Measurements from ENCODE around the gene ZRANB3. TPM values are rescaled to one million over a fixed set of nuclear protein-coding genes. Genes with fewer than 3 reads are reported as not detected.

The ZRANB3 gene
- total RNA-seq, 1 experiment from 2014 or later, result 17.1 TPM

DNA sequence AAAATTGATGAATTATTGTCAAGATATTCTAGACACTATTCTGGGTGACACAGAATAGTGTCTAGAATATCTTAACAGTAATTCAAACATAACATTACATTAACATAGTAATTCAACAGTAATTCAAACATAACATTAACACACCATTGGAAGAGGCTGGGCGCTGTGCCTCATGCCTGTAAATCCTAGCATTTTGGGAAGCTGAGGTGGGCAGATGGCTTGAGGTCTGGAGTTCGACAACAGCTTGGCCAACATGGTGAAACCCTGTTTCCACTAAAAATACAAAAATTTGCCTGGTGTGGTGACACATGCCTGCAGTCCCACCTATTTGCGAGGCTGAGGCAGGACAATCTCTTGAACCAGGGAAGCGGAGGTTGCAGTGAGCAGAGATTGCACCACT, 195.8 kb downstream of the ZRANB3 start:
- no peak for DNase-seq (ENCODE audit: low spot score)
- no TSS peak for BruUV-seq (replicated peaks)
- intact Hi-C loops (cut with micrococcal nuclease; ENCODE audit: unreplicated experiment), result no loop called here
- Histone ChIP-seq H3K27me3 (replicated peaks; ENCODE audit: insufficient read depth, low read depth, low read length, poor library complexity) (no peaks in the 10 kb centered on the region), H3K27ac (ENCODE audit: low read depth, low read length, poor library complexity, severe bottlenecking) (no peak overlapping the region), H3K4me3 (ENCODE audit: low read depth, low read length, poor library complexity, severe bottlenecking) (no peak overlapping the region), H3K4me1 (ENCODE audit: insufficient read depth, low read length, poor library complexity, severe bottlenecking) (no peaks in the 10 kb centered on the region), H3K36me3 (ENCODE audit: insufficient read depth, low read length, poor library complexity, severe bottlenecking) (no peaks in the 10 kb centered on the region), H3K9me3 (ENCODE audit: low read depth, low read length, poor library complexity, severe bottlenecking) (no peaks in the 10 kb centered on the region)
- TF ChIP-seq CTCF (conservative IDR thresholded peaks at IDR 0.05; ENCODE audit: low read depth, low read length) (no peak), EZH2 (IDR thresholded peaks at IDR 0.05; ENCODE audit: borderline replicate concordance, low read depth, low read length, poor library complexity, severe bottlenecking) (no peak)
- ChIA-PET CTCF (no interaction called here), POLR2A (ENCODE audit: low non-redundant PET) (no interaction called here)

GRCh38 chr2:135327146-135327545, 203.9 kb downstream of the ZRANB3 start:
- TF ChIP-seq CTCF (conservative IDR thresholded peaks at IDR 0.05; ENCODE audit: low read depth, low read length) (no peak), EZH2 (IDR thresholded peaks at IDR 0.05; ENCODE audit: borderline replicate concordance, low read depth, low read length, poor library complexity, severe bottlenecking) (no peak)
- intact Hi-C loops (cut with micrococcal nuclease; ENCODE audit: unreplicated experiment), result no loop called here
- no peak overlapping the region for H3K4me3 ChIP-seq (ENCODE audit: low read depth, low read length, poor library complexity, severe bottlenecking)
- ChIA-PET POLR2A (ENCODE audit: low non-redundant PET) (interaction anchor here (0.7 kb wide), 1 partner anchor 40 kb away, joined by 3 read pairs; no protein-coding TSS in a partner anchor), CTCF (no interaction called here)
- no peaks in the 10 kb centered on the region for H3K27me3 ChIP-seq (replicated peaks; ENCODE audit: insufficient read depth, low read depth, low read length, poor library complexity)
- H3K9me3 ChIP-seq (ENCODE audit: low read depth, low read length, poor library complexity, severe bottlenecking), result no peaks in the 10 kb centered on the region
- no peak for DNase-seq (ENCODE audit: low spot score)
- no TSS peak for BruUV-seq (replicated peaks)
- H3K4me1 ChIP-seq (ENCODE audit: insufficient read depth, low read length, poor library complexity, severe bottlenecking), result no peaks in the 10 kb centered on the region
- H3K27ac ChIP-seq (ENCODE audit: low read depth, low read length, poor library complexity, severe bottlenecking), result no peak overlapping the region
- H3K36me3 ChIP-seq (ENCODE audit: insufficient read depth, low read length, poor library complexity, severe bottlenecking), result no peaks in the 10 kb centered on the region

DNA sequence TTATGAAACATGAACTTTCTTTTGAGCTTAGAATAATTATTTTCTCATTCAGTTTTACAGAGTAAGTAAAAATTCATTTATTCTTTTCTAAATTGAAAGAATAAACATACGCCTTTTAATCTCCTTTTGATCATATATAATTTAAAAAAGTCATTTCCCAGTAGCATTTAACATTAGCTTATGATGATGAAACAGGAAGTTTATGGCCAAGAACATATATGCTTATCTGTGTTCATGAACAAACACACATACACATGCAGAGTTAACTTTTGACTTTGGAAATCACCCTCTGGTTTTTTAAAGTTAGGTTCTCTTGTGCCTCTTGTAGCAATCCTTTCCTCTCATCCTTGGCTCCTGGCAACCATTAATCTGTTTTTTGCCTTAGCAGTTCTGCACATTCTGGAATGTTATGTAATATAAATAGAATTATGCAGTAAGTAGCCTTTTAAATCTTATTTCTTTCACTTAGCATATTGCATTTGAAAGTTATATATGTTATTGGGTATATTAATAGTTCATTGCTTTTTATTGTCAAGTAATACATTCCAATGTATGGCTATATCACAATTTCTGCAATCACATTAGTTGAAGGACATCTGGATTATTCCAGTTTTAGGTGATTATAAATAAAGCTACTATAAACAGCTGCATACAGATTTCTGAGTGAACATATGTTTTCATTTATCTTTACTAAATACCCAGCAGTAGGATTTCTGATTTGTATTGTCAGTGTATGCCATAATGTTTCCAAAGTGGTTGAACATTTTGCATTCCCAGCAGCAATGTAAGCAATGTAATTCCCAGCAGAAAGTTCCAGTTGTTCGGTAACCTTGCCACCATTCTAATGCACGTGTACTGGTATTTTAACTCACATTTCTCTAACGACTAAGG, 210.3 kb downstream of the ZRANB3 start:
- TF ChIP-seq CTCF (conservative IDR thresholded peaks at IDR 0.05; ENCODE audit: low read depth, low read length) (no peak), EZH2 (IDR thresholded peaks at IDR 0.05; ENCODE audit: borderline replicate concordance, low read depth, low read length, poor library complexity, severe bottlenecking) (no peak)
- Histone ChIP-seq H3K36me3 (ENCODE audit: insufficient read depth, low read length, poor library complexity, severe bottlenecking) (no peaks in the 10 kb centered on the region), H3K27ac (ENCODE audit: low read depth, low read length, poor library complexity, severe bottlenecking) (no peak overlapping the region), H3K4me1 (ENCODE audit: insufficient read depth, low read length, poor library complexity, severe bottlenecking) (no peaks in the 10 kb centered on the region), H3K9me3 (ENCODE audit: low read depth, low read length, poor library complexity, severe bottlenecking) (no peaks in the 10 kb centered on the region), H3K4me3 (ENCODE audit: low read depth, low read length, poor library complexity, severe bottlenecking) (no peak overlapping the region), H3K27me3 (replicated peaks; ENCODE audit: insufficient read depth, low read depth, low read length, poor library complexity) (no peaks in the 10 kb centered on the region)
- no TSS peak for BruUV-seq (replicated peaks)
- CTCF ChIA-PET, result no interaction called here
- POLR2A ChIA-PET (ENCODE audit: low non-redundant PET), result no interaction called here
- no peak for DNase-seq (ENCODE audit: low spot score)
- intact Hi-C loops (cut with micrococcal nuclease; ENCODE audit: unreplicated experiment), result no loop called here

Measured in A673 (cell line).